KOPT-K1 (cell line): ENCODE results near the gene RTP2.

Experiments
- H3K27ac ChIP-seq: fragments of 200-600 bp; sonication (generic); 2 replicates; pipeline ENCODE4 v1.5.1; 2016; ENCODE audit warnings: antibody characterized with exemption, mild to moderate bottlenecking, low read depth, low read length; ENCODE audit not compliant: poor library complexity, severe bottlenecking
- H3K36me3 ChIP-seq: fragments of 200-600 bp; sonication (generic); 2 replicates; pipeline ENCODE4 v1.5.1; 2017; ENCODE audit warnings: antibody characterized with exemption, mild to moderate bottlenecking, low read length, moderate library complexity; ENCODE audit not compliant: insufficient read depth
- H3K9me3 ChIP-seq: fragments of 200-600 bp; sonication (generic); 2 replicates; pipeline ENCODE4 v1.5.1; 2017; ENCODE audit warnings: antibody characterized with exemption, low read length, mild to moderate bottlenecking; ENCODE audit not compliant: insufficient read depth, poor library complexity, severe bottlenecking

The RTP2 gene

GRCh38 chr3:187728940-187729583, 26.7 kb upstream of the RTP2 start:
- no peaks in the 10 kb centered on the region for H3K9me3 ChIP-seq
- no peak overlapping the region for H3K27ac ChIP-seq
- no peaks in the 10 kb centered on the region for H3K36me3 ChIP-seq

- H3K36me3 ChIP-seq = no peaks in the 10 kb centered on the region
- no peak overlapping the region for H3K27ac ChIP-seq
- H3K9me3 ChIP-seq = no peaks in the 10 kb centered on the region
Observed at GRCh38 chr3:187728248-187728647, 25.9 kb upstream of the RTP2 start.

GRCh38 chr3:187726564-187726963, 24.2 kb upstream of the RTP2 start:
- Histone ChIP-seq H3K27ac (no peak overlapping the region), H3K36me3 (no peaks in the 10 kb centered on the region)

GRCh38 chr3:187725653-187726370, 23.5 kb upstream of the RTP2 start:
- Histone ChIP-seq H3K9me3 (no peaks in the 10 kb centered on the region), H3K27ac (no peak overlapping the region), H3K36me3 (no peaks in the 10 kb centered on the region)

More at GRCh38 chr3:187726564-187726963, 24.2 kb upstream of the RTP2 start:
- H3K9me3 ChIP-seq = no peaks in the 10 kb centered on the region

GRCh38 chr3:187725224-187725623, 22.9 kb upstream of the RTP2 start:
- H3K27ac ChIP-seq = no peak overlapping the region
- no peaks in the 10 kb centered on the region for H3K36me3 ChIP-seq
- no peaks in the 10 kb centered on the region for H3K9me3 ChIP-seq

- H3K36me3 ChIP-seq = no peaks in the 10 kb centered on the region
- no peaks in the 10 kb centered on the region for H3K9me3 ChIP-seq
- H3K27ac ChIP-seq = no peak overlapping the region
Observed at GRCh38 chr3:187722206-187722612, 19.9 kb upstream of the RTP2 start.

- no peaks in the 10 kb centered on the region for H3K36me3 ChIP-seq
- no peaks in the 10 kb centered on the region for H3K9me3 ChIP-seq
- H3K27ac ChIP-seq = no peak overlapping the region
Observed at GRCh38 chr3:187721055-187721454, 18.7 kb upstream of the RTP2 start.

GRCh38 chr3:187720337-187720670, 17.9 kb upstream of the RTP2 start:
- Histone ChIP-seq H3K27ac (no peak overlapping the region), H3K9me3 (no peaks in the 10 kb centered on the region), H3K36me3 (no peaks in the 10 kb centered on the region)

- Histone ChIP-seq H3K9me3 (no peaks in the 10 kb centered on the region), H3K27ac (no peak overlapping the region), H3K36me3 (no peaks in the 10 kb centered on the region)
Observed at GRCh38 chr3:187719628-187720336, 17.4 kb upstream of the RTP2 start.

- no peaks in the 10 kb centered on the region for H3K36me3 ChIP-seq
- no peak overlapping the region for H3K27ac ChIP-seq
Observed at GRCh38 chr3:187718802-187719201, 16.4 kb upstream of the RTP2 start.

GRCh38 chr3:187717572-187717971, 15.2 kb upstream of the RTP2 start:
- Histone ChIP-seq H3K27ac (no peak overlapping the region), H3K36me3 (no peaks in the 10 kb centered on the region), H3K9me3 (no peaks in the 10 kb centered on the region)

More at GRCh38 chr3:187718802-187719201, 16.4 kb upstream of the RTP2 start:
- H3K9me3 ChIP-seq = no peaks in the 10 kb centered on the region

GRCh38 chr3:187714404-187714979, 12.1 kb upstream of the RTP2 start:
- Histone ChIP-seq H3K36me3 (no peaks in the 10 kb centered on the region), H3K27ac (no peak overlapping the region), H3K9me3 (no peaks in the 10 kb centered on the region)

GRCh38 chr3:187713504-187713903, 11.1 kb upstream of the RTP2 start:
- H3K9me3 ChIP-seq = no peaks in the 10 kb centered on the region
- H3K36me3 ChIP-seq = no peaks in the 10 kb centered on the region
- no peak overlapping the region for H3K27ac ChIP-seq

- H3K27ac ChIP-seq = no peak overlapping the region
- no peaks in the 10 kb centered on the region for H3K36me3 ChIP-seq
- no peaks in the 10 kb centered on the region for H3K9me3 ChIP-seq
Observed at GRCh38 chr3:187709155-187709554, 6.8 kb upstream of the RTP2 start.

GRCh38 chr3:187708696-187709095, 6.3 kb upstream of the RTP2 start:
- no peaks in the 10 kb centered on the region for H3K9me3 ChIP-seq

More at GRCh38 chr3:187708696-187709095, 6.3 kb upstream of the RTP2 start:
- H3K36me3 ChIP-seq = no peaks in the 10 kb centered on the region
- no peak overlapping the region for H3K27ac ChIP-seq
